ENCODE results near the gene GPR146. TPM values are rescaled to one million over a fixed set of nuclear protein-coding genes. Genes with fewer than 3 reads are reported as not detected.

The GPR146 gene
- total and polyA plus RNA-seq, 2 of the 8 experiments (the other 6 are each of a cell fraction or from before 2014, with no cell fraction given): 1.8 to 2.7 TPM

DNA sequence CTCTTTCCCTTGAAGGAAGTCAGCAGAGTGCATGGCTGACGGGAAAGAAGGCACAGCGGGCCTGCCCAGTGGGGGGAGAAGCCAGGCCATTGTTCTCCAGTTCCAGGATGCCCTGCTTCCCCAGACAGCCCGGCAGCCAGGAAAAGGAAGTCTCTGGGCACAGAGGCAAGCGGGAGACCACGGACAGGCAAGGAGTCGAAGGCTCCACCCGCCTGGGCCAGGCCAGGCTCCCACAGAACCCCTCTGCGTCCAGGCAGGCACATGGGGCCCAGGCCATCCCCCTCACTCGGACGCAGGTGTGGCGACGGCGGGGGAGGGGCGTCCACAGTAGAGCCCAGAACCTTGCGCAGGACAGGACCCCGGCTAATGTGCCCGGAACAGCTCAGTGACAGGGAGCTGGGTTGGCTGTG lies 8.7 kb downstream of the GPR146 start:
- FAIRE-seq: no peak
- H3K27ac ChIP-seq (ENCODE audit: low read depth, low read length): peak overlapping the region; percentile 16
- no peak overlapping the region for H2AFZ ChIP-seq (ENCODE audit: low read length)

More for the DNA sequence above, 8.7 kb downstream of the GPR146 start:
- H3K4me3 ChIP-seq (ENCODE audit: extremely low read depth in 1 of 4, insufficient read depth in 2 of 4, low read depth in 3 of 4, low read length in 4 of 4): peak overlapping the region in 1 of 4 experiments; percentile 14; a peak in 1 of 8 replicates
- peak overlapping the region; percentile 63; the same call in 1 of the 2 replicates for H2BK12ac ChIP-seq (ENCODE audit: low read depth, low read length)
- peaks cover 3 to 23% (median 12%) of the 10 kb centered on the region in 4 experiments for H3K4me1 ChIP-seq (replicated peaks in 1 of 4; ENCODE audit: control insufficient read depth in 3 of 4, insufficient read depth in 4 of 4, low read length in 3 of 4)
- H2BK15ac ChIP-seq (ENCODE audit: low read length): peak overlapping the region; percentile 48; the same call in 1 of the 2 replicates
- peak overlapping the region; percentile 29 for H4K91ac ChIP-seq (replicated peaks; ENCODE audit: insufficient read length, low read length)
- no peak overlapping the region for H3K56ac ChIP-seq (replicated peaks; ENCODE audit: insufficient read length, low read depth, low read length)
- peak overlapping the region; percentile 90 for H2BK5ac ChIP-seq (ENCODE audit: low read depth, low read length)
- peak overlapping the region; percentile 29; the same call in 1 of the 2 replicates for H2BK20ac ChIP-seq (ENCODE audit: low read length)
- CTCF ChIA-PET (ENCODE audit: partially characterized antibody): interaction anchor here (0.7 to 6.2 kb wide), 6 partner anchors 8 to 70 kb away, joined by 3 to 46 read pairs (median 24); partner anchors contain the start of gene GPR146
- 51% methylated on average over 16 of the region's 17 CpGs; no CpG with 5 or more reads in 1 of the 2 experiments for whole genome bisulfite sequencing, 2 experiments (ENCODE audit: extremely low coverage in 1 of 2, insufficient coverage in 1 of 2, insufficient read length in 1 of 2, insufficient replicate concordance in 2 of 2, low coverage in 1 of 2, low lambda C conversion rate in 2 of 2, missing lambda C conversion rate in 1 of 2)
- H3K23me2 ChIP-seq (ENCODE audit: low read depth, low read length): no peaks in the 10 kb centered on the region
- peaks cover 0 to 8% (median 0%) of the 10 kb centered on the region in 4 experiments; a peak in 1 of 8 replicates for H3K36me3 ChIP-seq (ENCODE audit: control insufficient read depth in 2 of 4, insufficient read depth in 4 of 4, low read length in 3 of 4)
- peaks cover 0 to 5% of the 10 kb centered on the region in 2 experiments for H4K20me1 ChIP-seq (replicated peaks in 1 of 2; ENCODE audit: control insufficient read depth in 1 of 2, insufficient read depth in 2 of 2, low read length in 2 of 2)
- peak in 1 of 2 experiments; percentile 71 for DNase-seq (ENCODE audit: low read depth in 1 of 2, low spot score in 2 of 2)
- H3K9ac ChIP-seq (replicated peaks in 1 of 4; ENCODE audit: extremely low read depth in 1 of 4, low read depth in 3 of 4, low read length in 3 of 4): peak overlapping the region in 1 of 4 experiments; percentile 14; a peak in 1 of 7 replicates
- no peak overlapping the region for H3K23ac ChIP-seq (ENCODE audit: insufficient read length)
- H3K4ac ChIP-seq (replicated peaks; ENCODE audit: insufficient read length, low read depth, low read length): peak overlapping the region; percentile 45
- H3K18ac ChIP-seq (ENCODE audit: extremely low read depth, low read length): peak overlapping the region; percentile 78; the same call in 1 of the 2 replicates
- H3K79me2 ChIP-seq (ENCODE audit: control insufficient read depth in 1 of 2, insufficient read depth in 2 of 2, low read length in 2 of 2): no peaks in the 10 kb centered on the region
- H2AK5ac ChIP-seq (ENCODE audit: low read depth, low read length): peak overlapping the region; percentile 4; the same call in 1 of the 2 replicates
- H2BK120ac ChIP-seq (replicated peaks; ENCODE audit: low read depth, low read length): no peak overlapping the region
- POLR2A ChIA-PET (ENCODE audit: partially characterized antibody): interaction anchor here (0.6 to 2.0 kb wide), 2 partner anchors 9 to 16 kb away, joined by 4 to 5 read pairs; partner anchors contain the start of gene GPR146
- H3K9me3 ChIP-seq (ENCODE audit: insufficient read depth in 2 of 2, low read depth in 1 of 2, low read length in 1 of 2): no peaks in the 10 kb centered on the region
- H4K8ac ChIP-seq (ENCODE audit: extremely low read depth, insufficient read depth, low read length): peak overlapping the region; percentile 75
- H4K5ac ChIP-seq (ENCODE audit: insufficient read length, low read depth, low read length): peak overlapping the region; percentile 18
- peak overlapping the region; percentile 4 to 39; a peak in 2 of 4 replicates for H3K4me2 ChIP-seq (ENCODE audit: insufficient read depth in 1 of 2, low read depth in 2 of 2, low read length in 2 of 2)
- H3K79me1 ChIP-seq (ENCODE audit: low read depth, low read length): peaks cover 2% of the 10 kb centered on the region; the same call in 1 of the 2 replicates
- no peaks in the 10 kb centered on the region for H3K27me3 ChIP-seq (replicated peaks in 1 of 4; ENCODE audit: control insufficient read depth in 3 of 4, extremely low read depth in 1 of 4, insufficient read depth in 3 of 4, low read length in 3 of 4)
- no peak overlapping the region for H3K14ac ChIP-seq (ENCODE audit: insufficient read length)

All from H1 (cell line).